A673 (cell line): Measurements from ENCODE around the gene COLGALT1.

Source experiments
- EZH2 ChIP-seq: fragments of 200-600 bp; sonication (generic); IDR thresholded peaks from 2 replicates; pipeline ENCODE4 v1.6.1; 2017; ENCODE audit warnings: borderline replicate concordance, low read depth, mild to moderate bottlenecking, mixed read lengths, antibody characterized with exemption, low read length; ENCODE audit not compliant: poor library complexity, severe bottlenecking
- TF ChIP-seq, protein P1 (sequence below): fragments of 300-800, 200-600 bp; sonication (generic); conservative IDR thresholded peaks from 2 replicates; pipeline ENCODE4 v1.5.1; 2017; ENCODE audit warnings: low read depth, mild to moderate bottlenecking, antibody characterized with exemption, low read length, moderate library complexity, mixed read lengths

DNA sequence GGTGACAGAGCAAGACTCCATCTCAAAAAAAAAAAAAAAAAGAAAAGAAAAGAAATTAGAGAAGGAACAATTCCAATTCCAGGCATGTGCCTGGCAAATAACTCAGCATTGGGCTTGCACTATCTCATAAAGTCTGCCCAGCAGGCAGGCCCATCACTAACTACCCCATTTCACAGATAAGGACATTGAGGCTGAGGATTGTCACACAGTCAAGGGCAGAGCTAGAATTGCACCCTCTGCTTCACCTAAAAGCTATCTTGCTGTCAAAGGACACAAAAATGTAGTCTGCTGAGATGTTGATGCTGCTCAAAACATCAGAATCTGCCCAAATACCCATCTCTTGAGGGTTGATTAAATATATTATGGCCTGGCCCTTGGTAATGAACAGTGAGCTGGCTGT lies 20.7 kb upstream of the COLGALT1 start:
- TF ChIP-seq EZH2 = no peak
- TF ChIP-seq, protein P1, sequence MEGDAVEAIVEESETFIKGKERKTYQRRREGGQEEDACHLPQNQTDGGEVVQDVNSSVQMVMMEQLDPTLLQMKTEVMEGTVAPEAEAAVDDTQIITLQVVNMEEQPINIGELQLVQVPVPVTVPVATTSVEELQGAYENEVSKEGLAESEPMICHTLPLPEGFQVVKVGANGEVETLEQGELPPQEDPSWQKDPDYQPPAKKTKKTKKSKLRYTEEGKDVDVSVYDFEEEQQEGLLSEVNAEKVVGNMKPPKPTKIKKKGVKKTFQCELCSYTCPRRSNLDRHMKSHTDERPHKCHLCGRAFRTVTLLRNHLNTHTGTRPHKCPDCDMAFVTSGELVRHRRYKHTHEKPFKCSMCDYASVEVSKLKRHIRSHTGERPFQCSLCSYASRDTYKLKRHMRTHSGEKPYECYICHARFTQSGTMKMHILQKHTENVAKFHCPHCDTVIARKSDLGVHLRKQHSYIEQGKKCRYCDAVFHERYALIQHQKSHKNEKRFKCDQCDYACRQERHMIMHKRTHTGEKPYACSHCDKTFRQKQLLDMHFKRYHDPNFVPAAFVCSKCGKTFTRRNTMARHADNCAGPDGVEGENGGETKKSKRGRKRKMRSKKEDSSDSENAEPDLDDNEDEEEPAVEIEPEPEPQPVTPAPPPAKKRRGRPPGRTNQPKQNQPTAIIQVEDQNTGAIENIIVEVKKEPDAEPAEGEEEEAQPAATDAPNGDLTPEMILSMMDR = no peak
